NCI-H82 treated with DMSO at 0.1 percent for 48 hours (cell line): Measurements from ENCODE around the gene IRF9.

Experiments used
- DNase-seq: peaks from one replicate; lab custom pipeline; 2025; ENCODE audit not compliant: unreplicated experiment; lab: John Stamatoyannopoulos, UW

The IRF9 gene

DNA sequence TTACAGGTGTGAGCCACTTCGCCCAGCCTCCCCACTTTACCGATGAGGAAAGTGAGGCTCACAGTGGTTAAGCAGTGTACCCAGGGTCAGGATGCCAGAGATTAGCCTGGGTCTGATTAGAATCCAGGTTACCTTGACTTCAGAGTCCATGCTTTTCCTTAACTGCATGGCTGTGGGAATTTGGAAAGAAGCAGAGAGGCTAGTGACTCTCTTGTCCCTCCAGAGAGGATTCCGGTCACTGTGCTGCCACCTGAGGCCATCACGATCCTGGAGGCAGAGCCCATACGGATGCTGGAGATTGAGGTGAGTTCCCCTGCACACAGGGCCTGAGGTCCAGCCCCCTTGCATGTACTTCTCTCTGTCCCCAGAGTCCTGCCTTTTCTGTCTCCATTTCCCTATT is 15.5 kb downstream of the IRF9 start:
- no peak for DNase-seq

DNA sequence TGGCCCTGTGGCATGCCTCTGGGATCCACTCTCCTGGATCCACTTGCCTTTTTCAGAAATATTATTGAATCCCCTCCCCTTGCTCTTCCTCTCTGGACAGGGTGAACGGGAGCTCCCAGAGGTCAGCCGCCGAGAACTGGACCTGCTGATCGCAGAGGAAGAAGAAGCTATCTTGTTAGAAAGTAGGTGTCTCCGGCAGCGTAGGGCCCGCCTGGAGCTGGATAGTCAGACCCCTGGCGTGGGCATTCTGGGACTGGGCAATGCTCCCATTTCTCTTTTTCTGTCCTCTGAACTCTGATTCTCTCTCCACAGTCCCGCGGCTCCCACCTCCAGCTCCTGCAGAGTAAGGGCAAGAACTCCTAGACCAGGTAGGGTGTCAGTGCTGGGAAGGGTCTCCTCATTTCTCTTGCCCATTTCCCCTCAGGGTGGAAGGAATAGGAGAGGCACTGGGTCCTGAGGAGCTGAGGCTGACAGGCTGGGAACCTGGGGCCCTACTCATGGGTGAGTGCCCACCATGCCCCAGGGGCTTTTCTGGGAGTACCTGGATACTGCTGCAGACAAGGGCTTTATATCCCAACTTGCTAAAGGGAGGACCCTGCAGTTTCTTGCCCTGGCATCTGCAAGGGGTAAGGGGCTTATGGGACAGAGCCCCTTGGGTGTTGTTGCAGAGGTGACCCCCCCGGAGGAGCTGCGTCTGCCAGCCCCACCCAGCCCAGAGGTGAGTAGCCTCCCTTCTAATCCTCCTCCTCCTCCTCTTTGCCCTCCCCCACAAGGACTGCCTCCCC is 16.2 kb downstream of the IRF9 start:
- DNase-seq: no peak

DNA sequence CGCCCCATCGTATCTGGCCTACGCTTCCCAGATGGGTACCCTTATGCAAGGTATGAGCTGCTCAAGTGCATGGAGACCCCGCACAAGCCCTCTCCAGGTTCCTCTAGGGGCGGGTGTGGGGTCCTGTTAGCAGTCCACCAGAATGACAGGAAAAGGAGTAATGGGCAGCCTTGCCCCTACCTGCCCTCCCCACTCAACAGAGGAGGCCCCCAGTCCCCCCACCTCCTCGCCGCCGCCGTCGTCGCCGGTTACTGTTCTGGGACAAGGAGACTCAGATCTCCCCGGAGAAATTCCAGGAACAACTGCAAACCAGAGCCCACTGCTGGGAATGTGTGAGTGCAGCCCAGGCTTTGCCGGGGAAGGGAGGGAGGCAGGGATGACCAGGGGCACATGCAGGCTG is 16.8 kb downstream of the IRF9 start:
- DNase-seq: no peak

DNA sequence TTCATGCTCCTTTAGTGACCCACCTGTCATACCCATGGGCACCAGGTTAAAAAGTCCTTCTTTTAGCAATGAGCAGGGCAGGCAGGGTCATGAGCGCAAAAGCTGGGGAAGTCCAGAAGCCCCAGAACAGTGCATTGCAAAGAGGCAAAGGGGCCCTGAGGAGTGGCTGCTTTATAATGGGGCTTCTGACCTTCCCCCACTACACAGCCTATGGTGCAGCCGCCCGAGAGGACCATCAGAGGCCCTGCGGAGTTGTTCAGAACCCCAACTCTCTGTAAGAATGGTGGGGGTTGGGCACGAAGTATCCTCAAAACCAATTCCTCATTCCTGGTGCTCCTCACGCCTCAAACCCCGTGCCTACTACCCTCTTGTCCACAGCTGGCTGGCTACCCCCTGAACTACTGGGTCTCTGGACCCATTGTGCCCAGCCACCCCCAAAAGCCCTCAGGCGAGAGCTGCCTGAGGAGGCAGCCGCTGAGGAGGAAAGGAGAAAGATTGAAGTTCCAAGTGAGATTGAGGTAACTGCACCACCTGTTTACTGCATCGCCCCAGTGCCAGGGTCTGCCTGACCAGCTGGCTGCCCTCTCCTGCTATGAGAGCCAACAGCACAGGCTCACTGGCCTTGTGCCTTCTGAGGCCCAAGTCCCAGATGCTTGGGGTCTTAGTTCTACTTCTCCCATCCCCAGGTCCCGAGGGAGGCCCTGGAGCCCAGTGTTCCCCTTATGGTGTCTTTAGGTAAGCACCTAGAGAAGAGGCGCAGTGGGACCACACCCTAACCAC is 17.5 kb downstream of the IRF9 start:
- DNase-seq: no peak

DNA sequence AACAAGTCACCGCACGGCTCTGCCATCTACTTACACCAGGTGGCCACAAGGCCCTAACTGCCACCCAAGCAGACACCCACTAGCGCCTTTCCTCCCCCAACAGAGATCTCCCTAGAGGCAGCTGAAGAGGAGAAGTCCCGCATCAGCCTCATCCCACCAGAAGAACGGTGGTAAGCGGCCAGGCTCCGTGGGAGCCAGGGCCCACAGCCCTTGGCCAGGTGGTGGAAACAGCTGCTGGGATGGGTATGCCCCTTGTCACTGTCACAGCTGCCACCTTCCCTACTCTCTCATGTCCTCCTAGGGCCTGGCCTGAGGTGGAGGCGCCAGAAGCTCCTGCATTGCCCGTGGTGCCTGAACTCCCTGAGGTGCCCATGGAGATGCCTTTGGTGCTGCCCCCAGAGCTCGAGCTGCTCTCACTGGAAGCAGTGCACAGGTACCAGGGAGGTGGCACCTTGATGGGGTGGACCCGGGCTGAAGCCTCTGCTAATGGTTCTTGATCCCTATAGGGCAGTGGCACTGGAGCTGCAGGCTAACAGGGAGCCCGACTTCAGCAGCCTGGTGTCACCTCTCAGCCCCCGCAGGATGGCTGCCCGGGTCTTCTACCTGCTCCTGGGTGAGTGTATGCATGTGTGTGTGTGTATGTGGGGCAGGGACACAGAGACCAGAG is 18.4 kb downstream of the IRF9 start:
- no peak for DNase-seq

DNA sequence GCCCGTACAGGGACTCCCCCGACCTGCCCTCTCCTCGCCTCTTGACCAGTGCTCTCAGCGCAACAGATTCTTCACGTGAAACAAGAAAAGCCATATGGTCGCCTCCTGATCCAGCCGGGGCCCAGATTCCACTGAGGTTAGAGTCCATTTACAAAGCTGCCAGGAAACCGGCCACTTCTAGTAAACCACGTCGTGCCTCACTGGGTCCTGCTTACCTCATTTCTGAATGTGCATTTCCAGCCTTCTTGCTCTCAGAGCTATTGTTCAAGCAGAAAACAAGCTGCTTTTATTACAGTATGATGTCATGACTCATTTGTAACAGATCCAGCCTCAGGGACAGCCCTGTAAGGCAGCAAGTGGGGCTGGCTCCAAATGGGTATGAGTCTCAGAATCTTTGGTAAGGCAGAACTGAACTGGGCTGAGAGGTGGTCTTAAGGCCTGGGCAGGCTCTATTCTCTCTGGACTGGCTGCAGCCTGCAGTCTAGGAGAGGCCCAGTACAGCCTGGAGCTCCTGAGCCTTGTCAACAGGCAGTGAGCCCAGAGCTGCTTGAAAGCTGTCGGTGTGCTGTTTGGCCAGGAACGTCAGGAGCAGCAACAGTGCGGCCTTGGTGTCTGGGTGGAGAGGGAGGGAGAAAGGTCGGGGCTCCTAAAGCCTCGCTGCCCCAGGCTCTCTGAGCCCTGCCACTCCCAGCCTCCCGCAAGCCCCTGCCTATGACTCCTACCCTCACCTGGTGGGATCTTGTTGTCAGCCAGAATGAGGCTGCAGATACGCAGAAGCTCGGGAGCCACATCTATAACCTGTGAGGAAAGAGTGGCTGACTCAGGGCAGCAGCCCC is 19.1 kb downstream of the IRF9 start:
- DNase-seq: no peak

DNA sequence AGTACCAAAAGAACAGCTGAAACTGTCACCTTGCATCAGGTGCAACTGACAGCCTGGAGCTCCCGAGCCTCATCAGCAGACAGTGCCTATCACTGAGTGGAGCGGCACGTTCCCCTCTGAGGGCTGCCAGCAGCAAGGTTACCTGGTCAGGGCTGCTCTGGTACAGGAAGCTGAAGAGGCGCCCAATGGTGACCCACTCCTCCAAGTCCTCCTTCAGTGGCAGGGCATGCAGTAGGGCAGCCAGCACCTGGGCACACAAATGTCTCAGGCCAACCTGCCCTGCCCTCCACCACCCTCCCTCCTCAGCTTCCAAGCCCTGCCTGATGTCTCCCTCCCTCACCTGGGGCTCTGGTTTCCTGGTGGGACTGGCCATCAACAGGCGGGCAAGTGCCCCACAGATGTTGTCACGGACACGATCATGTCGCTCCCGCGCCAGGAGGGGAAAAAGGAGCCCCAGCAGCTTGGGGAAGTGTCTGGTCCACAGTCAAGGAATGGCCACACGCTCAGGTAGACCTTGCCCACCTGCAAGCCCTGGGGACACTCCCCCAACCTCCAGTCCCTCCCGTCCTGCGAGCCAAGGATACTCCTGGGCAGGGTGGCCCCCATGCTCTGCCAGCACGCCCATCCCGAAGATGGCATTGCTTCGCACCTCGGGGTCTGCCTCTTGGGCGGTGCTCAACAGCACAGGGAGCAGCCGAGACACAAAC is 20.5 kb downstream of the IRF9 start:
- no peak for DNase-seq

DNA sequence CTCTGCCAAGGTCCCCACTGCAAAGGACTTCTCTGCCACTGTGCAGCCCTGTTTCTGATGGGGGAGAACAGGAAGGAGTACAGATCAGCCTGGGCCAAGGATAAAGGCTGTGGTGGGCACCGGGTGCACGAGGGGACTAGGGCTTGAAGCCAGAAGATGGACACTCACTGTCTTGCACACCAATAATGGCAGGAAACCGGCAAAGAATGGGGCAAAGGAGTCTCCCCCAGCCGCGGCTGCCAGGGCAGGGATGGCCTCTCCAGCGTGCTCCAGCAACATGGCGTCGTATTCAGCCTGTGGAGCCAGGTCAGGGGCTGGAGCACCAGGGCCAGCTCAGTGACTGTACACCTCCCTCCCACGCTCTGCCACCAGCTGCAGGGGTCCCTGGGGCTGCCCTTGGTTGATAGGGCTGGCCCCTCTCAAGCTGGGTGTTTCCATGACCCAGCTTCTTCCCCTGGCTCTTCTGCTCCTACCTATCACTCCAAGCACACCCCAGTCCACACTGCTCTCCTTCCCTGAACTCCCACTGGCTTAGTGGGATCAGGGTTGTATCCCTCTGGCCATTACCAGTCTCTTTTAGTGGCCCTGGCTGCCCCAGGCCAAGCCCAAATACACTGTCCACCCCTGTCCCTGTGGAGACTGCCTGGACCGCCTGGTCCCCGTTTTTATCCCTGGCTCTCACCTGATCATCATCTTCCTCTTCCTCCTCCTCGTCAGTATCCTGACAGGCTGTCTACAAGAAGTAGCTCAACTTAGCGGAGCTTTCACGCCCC is 21.2 kb downstream of the IRF9 start:
- DNase-seq: no peak

DNA sequence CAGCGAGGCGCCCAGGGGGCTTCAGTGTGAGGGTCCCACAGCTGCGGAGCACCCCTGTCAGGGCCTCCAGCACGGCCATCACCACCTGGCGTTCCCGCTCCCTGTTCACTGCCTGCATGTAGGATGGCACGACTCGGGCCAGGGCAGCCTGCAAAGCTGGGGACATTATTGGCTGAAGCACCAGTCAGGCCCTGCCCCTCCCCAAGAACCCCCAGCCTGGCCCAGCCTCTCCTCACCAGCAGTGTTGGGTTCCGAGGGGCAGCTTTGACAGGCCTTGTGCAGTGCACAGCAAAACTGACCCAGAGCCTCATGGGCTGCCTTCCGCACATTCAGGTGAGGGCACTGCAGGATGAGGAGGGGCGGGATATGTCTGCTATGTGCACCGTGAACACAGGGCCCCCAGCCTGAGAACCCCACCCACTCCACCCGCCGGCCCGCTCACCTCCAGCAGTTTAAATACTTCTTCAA is 22.0 kb downstream of the IRF9 start:
- DNase-seq: no peak

DNA sequence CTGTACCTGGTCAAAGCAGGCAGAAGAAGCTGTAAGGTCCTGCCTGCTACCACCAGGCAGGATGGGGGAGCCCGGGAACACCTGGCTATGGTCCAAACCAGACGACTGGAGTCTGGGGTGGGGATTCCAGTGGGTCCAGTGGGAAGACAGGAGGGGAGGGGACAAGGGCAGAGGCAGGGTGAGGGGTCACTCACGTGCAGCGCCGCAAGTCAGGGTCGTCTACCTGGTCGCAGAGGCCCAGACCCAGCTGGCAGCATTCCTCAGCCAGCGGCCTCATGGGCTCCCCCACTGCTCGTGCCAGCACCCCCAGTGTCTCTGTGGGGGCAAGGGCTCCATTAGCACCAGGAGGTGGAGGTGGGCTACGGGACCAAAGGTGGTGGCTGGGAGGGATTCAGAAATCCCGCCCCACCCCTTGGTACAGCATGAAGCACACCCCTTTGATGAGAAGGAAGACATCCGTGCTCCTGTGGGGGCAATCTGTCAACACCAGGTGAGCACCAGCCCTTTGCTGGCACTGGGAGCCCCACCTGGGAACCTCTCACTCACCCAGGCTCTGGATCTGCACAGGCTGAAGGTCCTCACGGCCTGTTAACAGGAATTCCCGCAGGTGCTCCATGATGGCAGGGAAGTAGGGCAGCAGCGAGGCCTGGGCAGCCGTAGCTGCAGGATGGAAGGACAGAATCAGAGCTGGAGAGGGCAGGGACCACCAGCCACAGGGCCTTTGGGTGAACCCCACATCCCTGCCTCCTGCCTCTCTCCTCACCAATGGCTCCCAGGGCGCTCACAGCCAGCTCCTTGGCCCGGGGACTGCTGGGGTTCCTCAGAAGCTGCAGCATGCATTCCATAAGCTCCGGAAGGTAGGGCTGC is 23.3 kb downstream of the IRF9 start:
- no peak for DNase-seq

DNA sequence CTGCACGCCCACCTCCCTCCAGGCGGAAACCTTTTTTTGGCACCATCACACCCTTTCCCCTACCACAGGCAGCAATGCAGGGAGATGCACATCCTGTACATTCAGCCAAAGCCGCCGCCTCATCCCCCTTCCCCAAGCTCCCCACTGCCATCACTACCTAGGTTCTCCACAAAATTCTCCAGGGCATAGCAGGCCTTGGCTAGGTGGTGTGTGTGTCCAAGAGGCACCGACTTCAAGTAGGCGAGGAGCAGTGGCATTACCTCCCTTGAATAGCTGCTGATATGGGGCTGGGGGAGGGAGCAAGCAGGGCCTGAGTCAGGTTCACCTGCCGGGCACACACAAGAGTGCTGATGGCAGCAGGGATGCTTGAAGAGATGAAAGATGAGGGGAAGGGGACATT is 24.0 kb downstream of the IRF9 start:
- no peak for DNase-seq

DNA sequence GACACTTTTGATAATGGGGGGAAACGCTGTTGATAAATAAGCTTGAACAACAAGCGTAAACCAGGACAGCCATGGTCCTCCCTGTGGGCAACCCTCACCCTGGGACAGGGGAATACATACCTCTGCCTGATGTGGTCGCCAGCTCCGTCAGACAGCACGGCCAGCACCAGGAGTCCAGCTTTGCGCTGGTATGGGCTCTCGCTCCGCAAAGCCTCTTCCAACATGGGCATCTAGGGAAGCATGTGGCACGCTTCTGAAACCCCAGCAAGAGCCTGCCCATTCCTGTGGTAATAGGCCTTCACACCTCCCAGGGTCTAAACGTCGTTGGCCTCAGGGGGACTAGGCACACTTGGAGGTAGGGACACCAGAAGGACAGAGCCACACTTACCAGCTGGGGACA is 24.7 kb downstream of the IRF9 start:
- no peak for DNase-seq

DNA sequence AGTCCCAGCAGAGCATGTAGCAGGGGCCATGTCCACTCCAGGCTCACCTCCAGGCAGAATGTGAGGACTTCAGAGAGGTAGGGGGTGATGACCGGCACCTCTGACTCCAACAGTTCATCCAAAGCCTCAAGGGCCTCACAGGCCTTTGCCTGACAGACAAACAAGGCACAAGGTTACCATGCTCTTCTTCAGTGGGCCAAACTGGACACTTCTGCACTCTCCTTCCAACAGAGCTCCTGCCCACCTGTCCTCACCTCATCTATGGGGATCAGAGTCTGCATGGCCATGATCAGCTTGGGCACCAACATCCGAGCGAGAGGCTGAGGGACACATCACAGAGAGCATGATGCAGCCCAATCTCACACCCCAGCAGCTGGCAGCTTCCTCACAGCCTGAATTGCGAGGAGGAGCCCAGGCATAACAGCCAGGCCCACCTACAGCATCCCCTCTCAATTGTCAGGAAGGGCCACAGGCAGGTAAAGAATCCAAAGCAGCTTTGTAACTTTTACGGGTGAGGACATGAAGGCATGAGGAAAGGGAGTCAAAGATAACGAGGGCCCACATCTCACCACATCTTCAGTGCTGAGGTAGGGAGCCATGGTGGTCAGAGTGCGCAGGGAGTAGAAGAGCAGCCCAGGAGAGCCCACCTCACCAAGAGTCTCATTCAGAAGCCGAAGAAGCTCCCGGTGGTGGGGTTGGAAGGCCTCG is 25.9 kb downstream of the IRF9 start:
- no peak for DNase-seq

DNA sequence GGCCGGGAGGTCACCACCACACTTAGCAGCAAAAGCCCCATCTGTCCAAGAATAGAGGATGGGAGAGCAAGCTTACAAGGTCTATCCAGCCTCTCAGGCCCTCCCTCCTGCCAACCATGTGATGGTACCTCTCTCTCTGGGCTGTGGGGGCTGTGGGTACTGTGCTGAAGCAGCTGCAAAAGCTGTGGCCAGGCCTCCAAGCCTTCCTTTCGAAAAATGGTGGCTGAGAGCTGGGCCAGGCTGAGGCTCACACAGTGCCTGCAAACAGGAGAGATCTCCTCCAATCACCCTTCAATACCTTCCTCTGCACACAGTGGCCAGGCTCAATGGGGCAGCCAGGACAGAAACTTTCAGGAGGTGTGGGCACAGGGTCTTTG is 26.5 kb downstream of the IRF9 start:
- DNase-seq: no peak

DNA sequence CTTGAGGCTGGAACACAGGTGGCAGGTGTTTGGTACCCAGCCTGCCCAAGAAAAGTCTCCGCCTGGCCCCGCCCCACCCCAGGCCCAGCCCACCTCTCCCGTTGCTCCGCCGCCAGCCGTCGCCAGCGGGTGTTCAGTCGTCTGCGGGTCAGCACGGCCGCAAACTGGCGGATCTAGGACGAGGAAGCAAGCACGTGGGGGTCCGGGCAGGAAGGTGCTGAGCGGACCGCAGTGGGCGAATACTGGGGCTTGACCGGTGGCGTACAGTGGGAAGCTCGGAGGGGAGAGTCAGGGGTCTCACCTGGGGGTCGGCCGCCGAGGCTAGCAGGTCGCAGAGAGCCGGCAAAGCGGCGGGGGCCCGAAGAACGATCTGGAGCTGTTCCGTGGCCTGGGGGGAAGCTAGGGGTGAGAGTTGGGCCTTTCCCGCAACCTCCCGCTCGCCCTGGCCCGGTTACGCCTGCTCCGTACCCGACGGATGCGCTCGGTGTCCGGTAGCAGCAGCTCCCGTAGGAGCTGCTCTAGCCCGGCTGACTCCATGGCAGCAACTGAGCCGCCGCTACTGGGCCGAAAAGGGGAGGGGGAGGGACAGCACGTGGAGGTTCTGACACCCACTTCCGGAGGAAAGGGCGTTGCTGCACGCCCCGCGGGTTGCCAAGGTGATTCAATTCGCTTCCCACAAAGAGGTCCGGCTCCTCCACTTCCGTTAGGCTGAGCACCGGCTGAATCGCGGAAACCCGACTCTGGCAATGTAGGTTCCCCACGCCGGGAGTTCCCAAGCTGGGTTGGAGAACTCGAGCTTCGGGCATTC is 27.4 kb downstream of the IRF9 start, which contains the start of gene IPO4:
TSS of gene IPO4 (minus strand) at position 566 of the 808 bp plus-strand sequence. CDS start at position 537, 29 bp downstream.
- DNase-seq: peak; percentile 84

DNA sequence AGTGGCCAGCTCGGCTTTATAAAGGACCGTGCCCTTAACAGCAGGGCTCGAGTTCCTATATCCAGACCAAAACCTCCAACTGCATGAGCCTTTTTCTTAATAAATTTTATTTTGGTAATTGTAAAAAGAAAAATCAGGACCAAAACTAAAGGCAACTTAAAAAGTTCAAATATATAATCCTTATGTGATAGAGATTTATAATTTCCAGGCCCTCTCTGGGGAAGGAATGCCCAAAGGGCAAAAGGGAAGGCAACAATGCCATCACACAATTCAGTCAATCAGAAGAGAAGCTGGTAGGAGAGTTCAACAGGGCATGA is 28.0 kb downstream of the IRF9 start:
- no peak for DNase-seq

DNA sequence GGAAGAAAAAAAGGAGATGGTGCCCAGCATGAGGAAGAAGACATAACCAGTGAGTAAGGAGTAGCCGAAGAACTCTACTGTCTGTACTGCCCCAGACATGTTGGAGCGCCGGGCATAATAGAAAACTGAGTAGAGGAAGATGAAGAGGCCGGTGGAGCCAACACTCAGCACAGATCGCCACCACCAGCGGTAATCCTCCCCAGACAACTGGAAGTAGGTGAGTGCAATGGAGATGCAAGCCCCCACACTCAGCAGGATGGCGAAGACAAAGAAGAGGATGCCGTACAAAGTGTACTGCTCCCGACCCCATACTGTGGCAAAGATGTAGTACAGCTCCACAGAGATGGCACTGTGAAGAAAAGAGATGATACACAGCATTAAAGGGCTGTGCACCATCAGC is 28.4 kb downstream of the IRF9 start:
- no peak for DNase-seq
